HEK293T (cell line): Measurements from ENCODE around the gene LEFTY1.

Experiments used
- CTBP1 ChIP-seq: fragments of 450-650 bp; IDR thresholded peaks from 2 replicates; pipeline ENCODE4 v1.6.1; 2016; ENCODE audit warnings: borderline replicate concordance
- ELF4 ChIP-seq: fragments of 450-650 bp; IDR thresholded peaks from 2 replicates; pipeline ENCODE4 v1.6.1; 2017; ENCODE audit warnings: antibody characterized with exemption
- FOXM1 ChIP-seq: fragments of 450-650 bp; IDR thresholded peaks from 2 replicates; pipeline ENCODE4 v1.6.1; 2017; ENCODE audit warnings: mild to moderate bottlenecking, borderline replicate concordance
- L3MBTL2 ChIP-seq: fragments of 450-650 bp; conservative IDR thresholded peaks from 2 replicates; pipeline ENCODE4 v1.6.1; 2016; ENCODE audit warnings: mild to moderate bottlenecking
- LEF1 ChIP-seq: fragments of 450-650 bp; IDR thresholded peaks from 2 replicates; pipeline ENCODE4 v1.6.1; 2017; ENCODE audit warnings: mild to moderate bottlenecking, borderline replicate concordance
- SP1 ChIP-seq: fragments of 450-650 bp; IDR thresholded peaks from 2 replicates; pipeline ENCODE4 v1.6.1; 2017

GRCh38 chr1:225866981-225867380 is 22.0 kb downstream of the LEFTY1 start:
- no peak for TF ChIP-seq SP1
- TF ChIP-seq L3MBTL2: no peak
- TF ChIP-seq FOXM1: no peak
- no peak for TF ChIP-seq CTBP1
- no peak for TF ChIP-seq ELF4
- no peak for TF ChIP-seq LEF1
